Left forelimb (tissue), 1 donor: ENCODE measurements around the gene PGPEP1.
"Not testable (repeated sequence)": the region's sequence is repeated elsewhere in the genome, so short reads cannot be mapped to it uniquely, and the experiment has no call there.

ENCODE experiments used
- DNase-seq: peaks from one replicate; pipeline ENCODE4 v3.0.0-alpha.2; 2018; ENCODE audit warnings: low spot score

PGPEP1 gene

DNA sequence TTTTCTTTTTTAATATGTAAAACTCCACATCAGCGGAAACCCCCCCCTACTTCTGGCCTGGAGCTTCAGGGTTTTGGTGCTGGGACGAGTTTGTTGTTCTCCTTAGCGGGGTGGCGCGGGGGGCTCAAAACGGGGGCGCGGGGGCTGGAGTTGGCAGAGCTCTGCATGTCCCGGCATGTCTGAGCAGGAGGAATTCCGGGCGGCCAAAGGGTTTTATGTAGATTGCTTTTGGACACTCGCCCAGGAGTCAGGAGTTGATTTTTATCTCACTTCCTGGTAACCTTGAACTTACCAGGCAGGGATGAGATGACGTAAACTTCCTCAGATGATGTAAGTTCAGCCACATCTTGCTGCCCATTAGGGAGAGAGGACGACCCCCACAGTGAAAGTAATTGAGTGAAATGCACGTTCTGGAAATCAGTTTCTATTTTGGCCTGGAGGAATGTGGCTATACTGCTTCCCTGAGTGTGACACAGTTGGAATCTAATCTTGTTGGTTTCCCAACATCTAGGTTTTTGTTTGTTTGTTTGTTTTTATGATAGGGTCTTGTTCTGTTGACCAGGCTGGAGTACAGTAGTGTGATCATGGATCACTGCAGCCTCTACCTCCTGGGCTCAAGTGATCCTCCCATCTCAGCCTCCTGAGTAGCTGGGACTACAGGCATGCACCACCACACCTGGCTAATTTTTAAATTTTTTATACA, 24.6 kb downstream of the PGPEP1 start:
- DNase-seq = peak; percentile 76

DNA sequence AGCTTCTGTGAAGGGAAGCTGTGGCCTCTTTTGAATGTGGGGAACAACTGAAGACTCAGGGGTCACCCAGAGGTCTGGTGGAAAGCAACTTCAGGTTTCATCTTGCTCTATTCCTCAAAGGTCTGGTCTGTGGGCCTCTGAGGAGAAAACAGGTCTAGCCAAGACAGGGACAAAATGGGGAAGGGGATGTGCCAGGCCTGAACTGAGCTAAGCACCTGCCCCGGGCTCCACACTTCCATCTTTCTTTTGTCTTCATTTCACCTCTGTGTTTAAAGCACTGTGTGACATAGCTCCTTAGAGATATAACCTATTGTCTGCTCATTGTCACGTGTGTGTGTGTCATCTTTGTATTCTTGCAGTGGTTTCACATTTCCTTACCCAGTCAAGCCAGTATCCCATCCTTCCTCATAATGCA, 25.6 kb downstream of the PGPEP1 start:
- no peak for DNase-seq

DNA sequence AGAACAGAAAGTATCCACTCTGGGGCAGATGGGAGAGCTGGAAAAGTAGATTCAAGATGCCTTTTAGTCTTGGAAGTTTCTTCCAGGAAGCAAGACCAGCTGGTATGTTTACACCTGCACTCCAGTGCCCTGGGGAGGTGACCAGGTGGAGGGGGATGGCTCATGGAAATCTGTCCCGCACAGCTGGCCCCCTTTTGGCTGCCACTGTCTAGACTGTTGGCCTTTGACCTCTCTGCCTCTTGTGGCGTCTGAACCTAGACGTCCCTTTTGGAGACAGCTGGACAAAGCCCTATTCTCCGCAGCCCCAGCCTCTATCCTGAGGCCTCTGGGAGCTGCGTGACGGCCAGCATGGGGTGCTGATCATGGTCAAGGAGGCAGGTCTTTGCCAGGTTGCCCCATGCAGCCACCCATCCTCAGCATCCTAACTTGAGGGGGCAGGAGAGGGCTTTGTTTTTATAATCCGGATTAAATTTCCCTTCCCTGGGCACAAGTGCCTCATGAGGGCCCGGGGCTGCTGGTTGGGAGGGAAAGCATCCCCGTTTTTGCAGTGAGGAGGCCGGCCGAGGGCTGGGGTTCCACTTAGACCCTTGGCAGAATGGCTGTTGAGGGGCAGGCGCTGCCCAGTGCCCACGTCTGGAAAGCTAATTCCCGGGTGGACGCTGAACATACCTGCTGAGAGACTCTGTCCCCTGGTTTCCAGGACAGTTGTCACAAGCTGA, 28.3 kb downstream of the PGPEP1 start:
- no peak for DNase-seq

DNA sequence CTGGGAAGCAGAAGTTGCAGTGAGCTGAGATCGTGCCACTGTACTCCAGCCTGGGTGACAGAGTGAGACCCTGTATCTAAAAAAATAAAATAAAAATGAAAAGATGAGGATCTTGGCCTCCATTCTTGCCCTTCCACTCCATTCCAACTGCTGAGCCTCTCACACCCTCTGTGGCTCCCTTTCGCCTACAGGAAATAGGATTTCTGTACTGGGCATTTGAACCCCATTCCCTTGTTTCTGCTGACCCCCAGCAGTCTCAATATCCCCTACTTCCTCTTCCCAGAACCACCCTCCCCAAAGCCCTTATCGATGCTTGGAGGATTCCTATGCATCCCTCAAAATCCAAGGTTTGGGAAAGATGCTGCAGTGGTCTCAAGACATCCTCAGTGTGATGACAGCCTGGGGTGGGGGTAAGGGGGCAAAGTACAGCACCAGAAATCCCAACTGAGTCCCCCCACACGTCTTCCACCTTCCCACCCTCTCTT, 33.1 kb downstream of the PGPEP1 start:
- no peak for DNase-seq

DNA sequence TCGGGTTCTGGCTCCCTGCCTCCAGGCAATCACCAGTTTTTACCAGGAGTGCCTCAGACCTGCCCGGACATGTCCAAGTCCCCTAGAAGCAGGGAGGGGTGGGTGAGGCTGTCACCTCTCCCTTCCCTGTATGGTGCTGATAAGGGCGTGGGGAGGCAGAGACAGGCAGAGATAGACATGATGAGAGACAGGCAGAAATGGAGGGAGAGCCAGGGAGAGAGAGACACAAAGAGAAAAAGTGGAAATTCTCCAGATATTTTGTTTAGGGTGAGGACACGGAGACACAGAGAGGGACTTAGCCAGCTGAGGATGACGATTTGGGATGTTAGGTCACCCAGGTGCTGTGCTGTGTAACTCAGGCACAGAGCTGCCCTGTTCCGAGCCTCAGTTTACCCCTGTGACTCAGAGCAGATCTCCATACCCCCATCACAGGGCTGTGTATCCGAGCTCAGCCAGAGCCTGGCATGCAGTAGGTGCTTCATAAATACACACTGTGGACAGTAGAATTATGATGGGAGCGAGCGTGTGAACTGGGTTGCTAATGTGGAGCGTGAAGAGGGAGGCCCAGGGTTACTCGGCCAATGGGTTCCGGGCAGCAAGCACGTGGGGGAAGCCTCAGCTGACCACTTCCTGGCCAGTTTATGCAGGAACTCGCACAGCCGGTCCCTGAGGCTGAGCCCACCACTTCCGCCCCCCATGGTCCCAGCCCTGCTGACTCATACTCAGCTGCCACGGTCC, 33.7 kb downstream of the PGPEP1 start:
- DNase-seq = peak; percentile 87

DNA sequence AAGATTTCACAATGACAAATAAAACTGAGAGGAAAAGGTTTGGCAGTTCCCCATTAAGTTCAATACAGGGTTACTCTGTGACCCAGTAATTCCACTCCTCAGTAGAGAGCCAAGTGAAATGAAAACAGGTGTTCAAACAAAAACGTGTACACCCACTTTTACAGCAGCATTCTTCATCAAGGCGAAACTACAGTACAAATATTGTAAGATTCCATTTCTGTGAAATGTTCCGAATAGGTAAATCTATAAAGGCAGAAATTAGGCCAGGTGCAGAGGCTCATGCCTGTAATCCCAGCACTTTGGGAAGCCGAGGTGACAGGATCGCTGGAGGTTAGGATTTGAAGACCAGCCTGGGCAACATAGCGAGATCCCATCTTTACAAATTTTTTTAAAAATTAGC, 36.6 kb downstream of the PGPEP1 start:
- DNase-seq = no peak

DNA sequence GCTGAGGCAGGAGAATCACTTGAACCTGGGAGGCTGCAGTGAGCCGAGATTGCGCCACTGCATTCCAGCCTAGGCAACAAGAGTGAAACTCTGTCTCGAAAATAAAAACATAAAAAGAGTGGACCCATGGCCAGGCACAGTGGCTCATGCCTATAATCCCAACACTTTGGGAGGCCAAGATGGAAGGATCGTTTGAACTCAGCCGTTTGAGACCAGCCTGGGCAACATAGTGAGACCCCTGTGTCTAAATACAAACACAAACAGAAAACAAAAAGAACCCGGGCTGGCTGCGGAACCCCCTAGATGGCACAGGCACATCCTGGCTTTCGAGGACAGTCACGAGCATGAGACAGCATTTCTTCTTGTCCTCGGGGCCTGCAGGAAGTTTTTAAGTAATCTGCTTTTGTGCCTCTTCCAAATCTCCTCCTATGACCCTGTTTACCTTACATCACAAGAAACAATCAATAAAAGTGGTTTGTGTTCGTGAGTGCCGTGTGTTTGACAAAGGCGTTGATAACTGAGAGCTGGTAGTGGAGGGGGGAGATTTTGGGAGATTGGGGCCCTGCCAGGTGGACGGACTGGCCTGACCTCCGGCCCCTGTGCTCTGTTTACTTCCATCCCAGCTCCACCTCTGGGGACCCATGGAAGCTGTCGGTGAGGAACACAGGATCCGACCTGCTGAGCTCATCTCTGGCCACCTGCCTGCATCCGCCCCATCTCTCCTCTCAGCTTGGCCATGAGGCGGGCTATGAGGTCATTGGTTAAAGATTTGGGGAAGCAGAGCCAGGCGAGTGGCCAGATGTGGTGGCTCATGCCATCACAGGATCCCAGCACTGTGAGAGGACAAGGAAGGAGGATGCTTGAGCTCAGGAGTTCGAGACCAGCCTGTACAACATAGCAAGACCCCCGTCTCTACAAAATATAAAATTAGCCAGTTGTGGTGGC, 39.7 kb downstream of the PGPEP1 start:
- DNase-seq = peak; percentile 82

DNA sequence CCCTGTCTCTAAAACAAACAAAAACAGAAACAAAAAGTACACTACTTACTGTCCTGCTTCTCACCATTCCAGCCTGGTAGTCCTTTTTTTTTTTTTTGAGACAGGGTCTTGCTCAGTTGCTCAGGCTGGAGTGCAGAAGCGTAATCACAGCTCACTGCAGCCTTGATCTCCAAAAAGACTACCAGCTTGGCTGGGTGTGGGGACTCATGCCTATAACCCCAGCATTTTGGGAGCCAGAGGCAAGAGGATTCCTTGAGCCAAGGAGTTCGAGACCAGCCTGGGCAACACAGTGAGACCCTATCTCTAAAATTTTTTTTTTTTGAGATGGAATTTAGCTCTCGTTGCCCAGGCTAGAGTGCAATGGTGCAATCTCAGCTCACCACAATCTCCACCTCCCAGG, 40.4 kb downstream of the PGPEP1 start:
- no peak for DNase-seq

DNA sequence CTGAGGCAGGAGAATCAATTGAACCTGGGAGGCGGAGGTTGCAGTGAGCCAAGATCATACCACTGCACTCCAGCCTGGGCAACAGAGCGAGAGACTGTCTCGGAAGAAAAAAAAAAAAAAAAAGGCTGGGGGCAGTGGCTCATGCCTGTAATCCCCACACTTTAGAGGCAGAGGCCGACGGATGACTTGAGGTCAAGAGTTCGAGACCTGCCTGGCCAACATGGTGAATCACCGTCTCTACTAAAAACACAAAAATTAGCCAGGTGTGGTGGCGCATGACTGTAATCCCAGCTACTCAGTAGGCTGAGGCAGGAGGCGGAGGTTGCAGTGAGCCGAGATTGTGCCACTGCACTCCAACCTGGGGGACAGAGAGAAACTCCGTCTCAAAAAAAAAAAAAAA, 43.2 kb downstream of the PGPEP1 start:
- not testable (repeated sequence) for DNase-seq

DNA sequence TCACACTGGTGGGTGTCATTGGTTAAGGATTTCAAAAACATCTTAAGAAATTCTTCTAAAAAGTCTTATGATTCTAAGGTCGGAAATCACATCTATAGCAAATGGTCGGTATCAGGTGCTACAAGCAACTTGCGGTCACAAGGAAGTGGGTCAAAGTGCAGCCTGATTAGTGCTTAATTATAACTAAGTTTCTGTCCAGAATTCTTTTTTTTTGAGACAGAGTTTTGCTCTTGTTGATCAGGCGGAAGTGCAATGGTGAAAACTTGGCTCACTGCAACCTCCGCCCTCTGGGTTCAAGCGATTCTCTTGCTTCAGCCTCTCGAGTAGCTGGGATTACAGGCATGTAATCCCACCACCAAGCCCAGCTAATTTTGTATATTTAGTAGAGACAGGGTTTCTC, 44.4 kb downstream of the PGPEP1 start:
- DNase-seq = no peak

DNA sequence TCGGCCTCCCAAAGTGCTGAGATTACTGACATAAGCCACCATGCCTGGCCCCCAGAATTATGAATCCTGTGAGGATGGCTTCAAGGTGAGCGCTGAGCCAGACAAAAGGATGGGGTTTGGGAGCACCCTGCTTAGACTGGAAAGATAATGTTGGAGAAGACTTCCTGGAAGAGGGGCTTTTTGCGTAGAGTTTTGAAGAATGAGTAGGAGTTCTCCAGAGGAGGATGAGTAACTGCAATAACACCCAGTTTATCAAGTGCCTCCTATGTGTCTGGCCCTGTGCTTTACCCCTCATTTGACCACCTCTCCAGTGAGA, 44.9 kb downstream of the PGPEP1 start:
- no peak for DNase-seq

DNA sequence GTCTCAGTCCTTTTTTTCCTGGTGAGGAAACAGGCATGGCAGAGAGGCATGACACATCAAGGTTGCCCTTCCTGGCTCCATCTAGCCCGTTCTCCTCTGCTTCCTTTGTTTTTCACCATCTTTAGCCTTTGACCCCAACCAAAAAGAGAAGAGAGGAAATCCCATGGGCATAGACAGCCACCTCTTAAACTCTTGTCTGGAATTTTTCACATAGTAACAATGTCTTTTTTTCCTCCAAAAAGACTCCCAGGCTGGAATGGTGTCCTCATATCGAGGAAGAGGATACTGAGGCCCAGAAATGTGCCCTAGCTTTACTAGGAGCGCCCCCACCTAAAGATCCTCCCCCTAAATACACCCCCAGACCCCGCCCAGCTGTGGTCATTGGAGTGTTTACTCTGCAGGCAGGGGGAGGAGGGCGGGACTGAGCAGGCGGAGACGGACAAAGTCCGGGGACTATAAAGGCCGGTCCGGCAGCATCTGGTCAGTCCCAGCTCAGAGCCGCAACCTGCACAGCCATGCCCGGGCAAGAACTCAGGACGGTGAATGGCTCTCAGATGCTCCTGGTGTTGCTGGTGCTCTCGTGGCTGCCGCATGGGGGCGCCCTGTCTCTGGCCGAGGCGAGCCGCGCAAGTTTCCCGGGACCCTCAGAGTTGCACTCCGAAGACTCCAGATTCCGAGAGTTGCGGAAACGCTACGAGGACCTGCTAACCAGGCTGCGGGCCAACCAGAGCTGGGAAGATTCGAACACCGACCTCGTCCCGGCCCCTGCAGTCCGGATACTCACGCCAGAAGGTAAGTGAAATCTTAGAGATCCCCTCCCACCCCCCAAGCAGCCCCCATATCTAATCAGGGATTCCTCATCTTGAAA, 45.5 kb downstream of the PGPEP1 start, which contains the start of gene GDF15:
Gene GDF15, plus strand, starts transcription at position 484 of the 868 bp plus-strand sequence. Its CDS starts 32 bp downstream, at position 516.
- no peak for DNase-seq

DNA sequence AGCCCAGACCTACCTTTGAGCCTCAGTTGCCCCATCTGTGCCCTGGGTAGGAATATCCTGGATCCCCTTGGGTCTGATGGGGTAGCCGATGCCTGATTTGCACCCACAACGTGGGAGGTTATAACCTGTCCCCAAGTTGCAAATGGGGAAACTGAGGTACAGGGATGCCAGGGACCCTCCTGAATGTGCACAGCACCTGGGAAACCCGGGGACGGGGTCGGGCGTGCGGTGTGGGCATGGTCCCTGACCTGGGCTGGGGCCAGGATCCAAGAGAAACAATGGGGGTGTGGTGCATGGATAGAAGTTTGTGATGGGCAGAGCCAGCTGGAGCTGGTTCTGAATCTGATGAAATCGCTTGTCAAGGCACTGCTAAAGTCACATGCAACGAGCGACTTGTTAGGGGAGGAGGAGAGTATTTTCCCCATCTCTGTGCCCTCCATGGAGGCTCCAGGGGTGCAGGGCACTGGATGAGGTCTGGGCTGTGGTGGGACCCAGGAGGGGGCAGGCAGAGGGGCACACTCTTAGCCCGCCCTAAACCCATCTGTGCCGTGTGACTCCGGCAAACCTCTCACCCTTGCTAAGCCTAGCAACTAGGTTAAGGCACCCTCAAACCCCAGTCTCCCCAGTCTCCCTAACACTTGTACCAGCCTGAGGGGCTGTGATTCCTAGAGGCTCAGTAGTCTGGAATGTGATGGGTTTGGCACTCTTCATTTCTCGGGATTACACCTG, 46.3 kb downstream of the PGPEP1 start:
- DNase-seq = no peak

DNA sequence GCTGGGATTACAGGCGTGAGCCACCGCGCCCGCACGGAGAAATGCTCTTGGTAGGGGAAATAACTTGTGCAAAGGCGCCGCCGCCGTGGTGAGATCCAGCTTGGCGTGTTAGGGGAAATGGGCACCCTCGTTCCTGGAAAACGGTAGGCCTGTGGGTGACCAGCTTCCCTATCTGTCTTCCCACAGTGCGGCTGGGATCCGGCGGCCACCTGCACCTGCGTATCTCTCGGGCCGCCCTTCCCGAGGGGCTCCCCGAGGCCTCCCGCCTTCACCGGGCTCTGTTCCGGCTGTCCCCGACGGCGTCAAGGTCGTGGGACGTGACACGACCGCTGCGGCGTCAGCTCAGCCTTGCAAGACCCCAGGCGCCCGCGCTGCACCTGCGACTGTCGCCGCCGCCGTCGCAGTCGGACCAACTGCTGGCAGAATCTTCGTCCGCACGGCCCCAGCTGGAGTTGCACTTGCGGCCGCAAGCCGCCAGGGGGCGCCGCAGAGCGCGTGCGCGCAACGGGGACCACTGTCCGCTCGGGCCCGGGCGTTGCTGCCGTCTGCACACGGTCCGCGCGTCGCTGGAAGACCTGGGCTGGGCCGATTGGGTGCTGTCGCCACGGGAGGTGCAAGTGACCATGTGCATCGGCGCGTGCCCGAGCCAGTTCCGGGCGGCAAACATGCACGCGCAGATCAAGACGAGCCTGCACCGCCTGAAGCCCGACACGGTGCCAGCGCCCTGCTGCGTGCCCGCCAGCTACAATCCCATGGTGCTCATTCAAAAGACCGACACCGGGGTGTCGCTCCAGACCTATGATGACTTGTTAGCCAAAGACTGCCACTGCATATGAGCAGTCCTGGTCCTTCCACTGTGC, 47.9 kb downstream of the PGPEP1 start:
- DNase-seq = peak; percentile 89

DNA sequence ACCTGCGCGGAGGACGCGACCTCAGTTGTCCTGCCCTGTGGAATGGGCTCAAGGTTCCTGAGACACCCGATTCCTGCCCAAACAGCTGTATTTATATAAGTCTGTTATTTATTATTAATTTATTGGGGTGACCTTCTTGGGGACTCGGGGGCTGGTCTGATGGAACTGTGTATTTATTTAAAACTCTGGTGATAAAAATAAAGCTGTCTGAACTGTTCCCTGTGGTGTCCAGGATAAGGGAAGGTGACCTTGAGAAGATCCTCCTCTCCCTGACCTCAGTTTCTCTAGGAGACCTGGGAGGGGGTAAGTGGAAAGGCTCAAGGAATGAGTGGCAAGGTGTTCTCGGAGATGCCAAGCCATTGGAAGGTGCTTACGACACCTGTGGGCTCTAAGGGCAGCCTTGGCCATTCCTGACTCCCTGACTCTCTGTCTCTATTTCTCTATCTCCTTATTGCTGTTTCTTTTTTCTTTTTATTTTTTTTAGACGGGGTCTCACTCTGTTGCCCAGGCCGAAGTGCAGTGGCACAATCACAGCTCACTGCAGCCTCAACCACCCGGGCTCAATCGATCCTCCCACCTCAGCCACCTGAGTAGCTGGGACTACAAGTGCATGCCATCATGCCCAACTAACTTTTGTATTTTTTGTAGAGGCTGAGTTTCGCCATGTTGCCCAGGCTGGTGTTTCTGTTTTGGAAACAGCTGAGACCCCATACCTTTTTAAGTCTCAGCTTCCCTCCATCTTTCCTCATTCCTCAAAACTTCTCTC, 48.7 kb downstream of the PGPEP1 start:
- DNase-seq = no peak

DNA sequence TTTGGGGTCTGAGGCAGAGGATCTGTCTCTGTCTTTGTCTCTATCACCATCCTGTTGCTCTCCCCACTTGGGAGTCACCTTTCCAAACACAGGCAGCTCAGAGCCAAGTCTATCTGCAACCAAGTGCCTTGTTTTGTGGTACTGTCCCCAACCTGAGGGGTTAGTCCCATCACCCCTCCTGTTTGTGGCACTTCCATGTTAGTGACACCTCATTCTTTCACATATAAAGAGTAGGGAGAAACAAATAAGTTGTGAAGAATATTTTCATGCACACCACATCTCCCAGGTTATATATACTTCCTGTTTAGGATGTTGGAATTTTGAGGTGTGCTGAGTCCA, 49.3 kb downstream of the PGPEP1 start:
- no peak for DNase-seq

DNA sequence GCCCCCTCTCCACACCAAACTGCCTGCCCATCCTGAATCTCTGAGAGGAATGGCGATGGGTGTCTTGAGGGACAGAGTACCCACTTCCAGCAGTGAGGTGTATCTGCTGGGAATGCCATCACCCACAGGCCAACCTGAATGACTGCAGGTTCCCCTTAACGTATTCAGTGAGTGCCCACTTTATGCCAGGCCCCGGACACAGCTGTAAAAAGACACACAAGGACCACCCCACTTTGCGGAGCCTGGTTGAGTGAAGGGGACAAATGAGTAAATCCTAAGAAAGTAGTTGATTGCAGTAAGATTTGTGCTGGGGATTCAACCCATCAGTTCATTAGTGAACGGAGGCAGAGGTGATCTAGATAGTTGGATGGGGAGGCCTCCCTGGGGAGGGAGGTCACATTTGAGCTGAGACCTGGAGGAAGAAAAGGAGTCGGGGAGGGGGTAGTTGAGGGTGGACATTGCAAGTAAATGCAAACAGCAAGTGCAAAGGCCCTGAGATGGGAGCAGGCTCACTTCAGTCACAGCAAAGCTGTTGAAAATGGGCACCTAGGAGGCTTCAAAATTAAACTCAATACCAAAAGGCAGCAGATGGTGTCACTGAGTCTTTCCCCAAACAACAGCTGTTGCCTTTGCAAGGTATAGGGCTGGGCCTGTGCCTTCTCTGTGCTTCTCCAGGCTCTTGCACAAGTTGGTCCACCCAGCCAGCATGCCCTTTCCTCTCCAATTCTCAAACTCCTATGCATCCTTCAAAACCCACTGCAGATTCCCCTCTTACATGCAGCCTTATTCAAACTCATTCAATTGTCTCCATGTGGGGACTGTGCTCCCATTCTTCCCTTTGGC, 49.9 kb downstream of the PGPEP1 start:
- no peak for DNase-seq
